Vagina (tissue), 2 donors: ENCODE data around the gene PLGLB1.
"Not testable (repeated sequence)": the region's sequence is repeated elsewhere in the genome, so short reads cannot be mapped to it uniquely, and the experiment has no call there.

Experiments used
- CTCF ChIP-seq, 3 experiments: fragments of 450-650 bp in 2 of 3; fragments of 200-600 bp in 1 of 3; sonication (generic) in 1 of 3; IDR thresholded peaks; one replicate each; pipeline ENCODE4 v1.5.1; 2017 to 2019; ENCODE audit warnings: antibody characterized with exemption in 3 of 3, mild to moderate bottlenecking in 2 of 3, moderate library complexity in 2 of 3
- POLR2AphosphoS5 ChIP-seq, 2 donors: sonication (generic); formaldehyde crosslinking; IDR thresholded peaks; one replicate each; pipeline ENCODE4 v1.9.0; 2017; ENCODE audit warnings: antibody characterized with exemption in 2 of 2, mild to moderate bottlenecking in 2 of 2, low read depth in 1 of 2; ENCODE audit not compliant: insufficient read depth in 1 of 2

- TF ChIP-seq CTCF (IDR thresholded peaks at IDR 0.05); POLR2AphosphoS5 (IDR thresholded peaks at IDR 0.05; ENCODE audit: insufficient read depth in 1 of 2, low read depth in 1 of 2): not testable (repeated sequence)
Observed at GRCh38 chr2:87025927-87026326, 4.3 kb upstream of the PLGLB1 start.
